HepG2 (cell line): ENCODE results near the gene VPS52. TPM values are rescaled to one million over a fixed set of nuclear protein-coding genes. Genes with fewer than 3 reads are reported as not detected.

ENCODE experiments used
- CSRNP2 ChIP-seq: sonication (generic); formaldehyde crosslinking; conservative IDR thresholded peaks from 2 replicates; pipeline ENCODE4 v1.8.0; 2022; ENCODE audit warnings: low read depth, missing genetic modification reagents
- ERF ChIP-seq: IDR thresholded peaks from 2 replicates; pipeline ENCODE4 v1.6.1; 2018; ENCODE audit warnings: missing biosample characterization, missing genetic modification reagents
- ETS1 ChIP-seq: sonication (generic); formaldehyde crosslinking; IDR thresholded peaks from 2 replicates; pipeline ENCODE4 v1.4.0; 2020; ENCODE audit warnings: missing genetic modification reagents
- KIAA2018 ChIP-seq: sonication (generic); formaldehyde crosslinking; IDR thresholded peaks from 2 replicates; pipeline ENCODE4 v1.5.0; 2020; ENCODE audit warnings: mild to moderate bottlenecking, missing genetic modification reagents, borderline replicate concordance
- NR2F1 ChIP-seq, 2 experiments: fragments of 450-650 bp in 1 of 2; formaldehyde crosslinking in 1 of 2; IDR thresholded peaks; 2 replicates each; pipeline versions ENCODE4 v1.5.0 to v1.6.1; 2016 to 2020; ENCODE audit warnings: mild to moderate bottlenecking in 1 of 2, missing compliant biosample characterization in 1 of 2, missing genetic modification reagents in 1 of 2, moderate library complexity in 1 of 2
- RXRA ChIP-seq: sonication (generic); formaldehyde crosslinking; IDR thresholded peaks from 2 replicates; pipeline ENCODE4 v1.5.1; 2020; ENCODE audit warnings: missing genetic modification reagents
- TCF7 ChIP-seq: sonication (generic); IDR thresholded peaks from 2 replicates; pipeline ENCODE4 v1.6.1; 2016; ENCODE audit warnings: antibody characterized with exemption, low read depth
- ZFP36 ChIP-seq: fragments of 150-350 bp; IDR thresholded peaks from 2 replicates; pipeline ENCODE4 v1.6.1; 2018; ENCODE audit warnings: borderline replicate concordance, low read length, low read depth; ENCODE audit not compliant: partially characterized antibody
- ZNF136 ChIP-seq: sonication (generic); formaldehyde crosslinking; IDR thresholded peaks from 2 replicates; pipeline ENCODE4 v1.8.1; 2022; ENCODE audit warnings: low read depth, mild to moderate bottlenecking, moderate library complexity, missing genetic modification reagents
- ZNF280B ChIP-seq: sonication (generic); formaldehyde crosslinking; IDR thresholded peaks from 2 replicates; pipeline ENCODE4 v1.5.0; 2020; ENCODE audit warnings: missing genetic modification reagents, mild to moderate bottlenecking, borderline replicate concordance
- ZNF337 ChIP-seq: sonication (generic); formaldehyde crosslinking; IDR thresholded peaks from 2 replicates; pipeline ENCODE4 v1.5.1; 2020; ENCODE audit warnings: missing genetic modification reagents, low read depth, mild to moderate bottlenecking, borderline replicate concordance
- ZNF580 ChIP-seq: IDR thresholded peaks from 2 replicates; pipeline ENCODE4 v1.6.1; 2016; ENCODE audit warnings: low read depth, borderline replicate concordance
- ZNF670 ChIP-seq: sonication (generic); formaldehyde crosslinking; IDR thresholded peaks from 2 replicates; pipeline ENCODE4 v1.8.0; 2022; ENCODE audit warnings: mild to moderate bottlenecking, missing genetic modification reagents, borderline replicate concordance
- ZNF841 ChIP-seq: sonication (generic); formaldehyde crosslinking; IDR thresholded peaks from 2 replicates; pipeline ENCODE4 v1.8.1; 2023; ENCODE audit warnings: missing genetic modification reagents, borderline replicate concordance
- polyA plus RNA-seq, 8 experiments: library from polyadenylated mRNA; depleted of rRNA in 3 of 8; stranded (reverse) in 7 of 8; unstranded in 1 of 8; fragments of >200 nt; fragmentation: Illumina TruSeq in 4 of 8; extraction: Trizol in 4 of 8; gene quantifications; 2 replicates each; pipeline versions ENCODE4 v1.2.1 to v1.2.3, GENCODE V29; 2011 to 2016; ENCODE audit warnings: low read depth in 4 of 8, missing spikeins in 1 of 8, mixed read lengths in 1 of 8; ENCODE audit not compliant: insufficient read depth in 1 of 8
- total RNA-seq, 5 experiments: library from RNA; depleted of rRNA; stranded (reverse); fragments of >200 nt; fragmentation: Illumina TruSeq; extraction: Trizol; gene quantifications; 2 replicates each; pipeline ENCODE4 v1.2.3, GENCODE V29; 2016; ENCODE audit warnings: low read depth in 1 of 5

VPS52 gene
- total and polyA plus RNA-seq, 2 of the 13 experiments (the other 11 are each of a cell fraction or from before 2014, with no cell fraction given), result 48.9 to 85.5 TPM

GRCh38 chr6:33208091-33208967 is 63.3 kb downstream of the VPS52 start, which contains the start of gene RING1 (continued):
- TF ChIP-seq KIAA2018, result no peak
- 0 out of 2 replicates have a peak, but pooled peaks have one; percentile 39 for TF ChIP-seq ZNF841
- TF ChIP-seq ZFP36, result no peak
- 0 out of 2 replicates have a peak, but pooled peaks have one; percentile 21 for TF ChIP-seq ZNF136 (CRISPR knock-in tag)
- TF ChIP-seq ZNF337 (CRISPR knock-in tag), result no peak
- no peak for TF ChIP-seq ETS1 (CRISPR knock-in tag)
- peak; percentile 68 for TF ChIP-seq ERF
- 0 out of 2 replicates have a peak, but pooled peaks have one; percentile 13 for TF ChIP-seq ZNF670 (CRISPR knock-in tag)
- TF ChIP-seq NR2F1 (CRISPR knock-in tag; IDR thresholded peaks at IDR 0.05), result peak in 1 of 2 experiments; percentile 26; a peak in 1 of 4 replicates
- 0 out of 2 replicates have a peak, but pooled peaks have one; percentile 42 for TF ChIP-seq CSRNP2 (CRISPR knock-in tag)
- no peak for TF ChIP-seq TCF7
- TF ChIP-seq ZNF280B (CRISPR knock-in tag), result peak; percentile 42; the same call in 1 of the 2 replicates
- peak; percentile 71 for TF ChIP-seq ZNF580 (CRISPR knock-in tag)
- peak; percentile 73; the same call in 1 of the 2 replicates for TF ChIP-seq RXRA (CRISPR knock-in tag)
